ENCODE data around the gene TRAF3. TPM values are rescaled to one million over a fixed set of nuclear protein-coding genes. Genes with fewer than 3 reads are reported as not detected.
"Not testable (repeated sequence)": the region's sequence is repeated elsewhere in the genome, so short reads cannot be mapped to it uniquely, and the experiment has no call there.

Gene TRAF3
- total RNA-seq, 4 donors from 2014 or later, result 5.5 to 14.7 (median 6.9) TPM

- H3K4me3 ChIP-seq, result no peak overlapping the region
- DNase-seq, result no peak
- ATAC-seq, result no peak
- H3K27me3 ChIP-seq, result no peaks in the 10 kb centered on the region
- in situ Hi-C loops (cut with MboI; ENCODE audit: low sequenced_read_pairs in 4 of 4) (no loop called here), intact Hi-C loops (cut with DNase I; ENCODE audit: low total_unique reads) (no loop called here)
- no peaks in the 10 kb centered on the region for H3K4me1 ChIP-seq
- TF ChIP-seq CTCF (IDR thresholded peaks at IDR 0.05 in 4 of 5, conservative IDR thresholded peaks at IDR 0.05 in 1 of 5) (no peak), POLR2A (IDR thresholded peaks at IDR 0.05) (no peak)
- H3K27ac ChIP-seq, result no peak overlapping the region
- no peaks in the 10 kb centered on the region for H3K36me3 ChIP-seq
- H3K9me3 ChIP-seq, result no peaks in the 10 kb centered on the region
These were observed 85.0 kb downstream of the TRAF3 start for GRCh38 chr14:102862154-102862773.

- H3K36me3 ChIP-seq, result no peaks in the 10 kb centered on the region
- DNase-seq (no peak), ATAC-seq (no peak)
- no peaks in the 10 kb centered on the region for H3K27me3 ChIP-seq
- no peaks in the 10 kb centered on the region for H3K9me3 ChIP-seq
- H3K4me1 ChIP-seq, result no peaks in the 10 kb centered on the region
- H3K4me3 ChIP-seq, result no peak overlapping the region
- intact Hi-C loops (cut with DNase I; ENCODE audit: low total_unique reads), result no loop called here
- no peak overlapping the region for H3K27ac ChIP-seq
- in situ Hi-C loops (cut with MboI; ENCODE audit: low sequenced_read_pairs in 4 of 4), result no loop called here
- no peak for TF ChIP-seq CTCF (IDR thresholded peaks at IDR 0.05 in 4 of 5, conservative IDR thresholded peaks at IDR 0.05 in 1 of 5)
- TF ChIP-seq POLR2A (IDR thresholded peaks at IDR 0.05), result no peak
These were observed 86.1 kb downstream of the TRAF3 start for GRCh38 chr14:102863381-102863780.

GRCh38 chr14:102865916-102866315 lies 88.7 kb downstream of the TRAF3 start:
- H3K27ac ChIP-seq; H3K9me3 ChIP-seq; H3K4me1 ChIP-seq; intact Hi-C loops (cut with DNase I; ENCODE audit: low total_unique reads); H3K36me3 ChIP-seq; DNase-seq; H3K27me3 ChIP-seq; H3K4me3 ChIP-seq; in situ Hi-C loops (cut with MboI; ENCODE audit: low sequenced_read_pairs in 4 of 4); ATAC-seq: not testable (repeated sequence)

GRCh38 chr14:102866982-102867761 lies 89.9 kb downstream of the TRAF3 start:
- no peak for TF ChIP-seq CTCF (IDR thresholded peaks at IDR 0.05 in 4 of 5, conservative IDR thresholded peaks at IDR 0.05 in 1 of 5)
- TF ChIP-seq POLR2A (IDR thresholded peaks at IDR 0.05), result no peak
- no peaks in the 10 kb centered on the region for H3K36me3 ChIP-seq
- no peak overlapping the region for H3K4me3 ChIP-seq
- no peaks in the 10 kb centered on the region for H3K9me3 ChIP-seq
- no peaks in the 10 kb centered on the region for H3K27me3 ChIP-seq
- DNase-seq (no peak), ATAC-seq (no peak)
- in situ Hi-C loops (cut with MboI; ENCODE audit: low sequenced_read_pairs in 4 of 4), result no loop called here
- no peak overlapping the region for H3K27ac ChIP-seq
- intact Hi-C loops (cut with DNase I; ENCODE audit: low total_unique reads), result no loop called here
- peaks cover 0 to 7% of the 10 kb centered on the region in 2 donors for H3K4me1 ChIP-seq

GRCh38 chr14:102867826-102868580 lies 90.8 kb downstream of the TRAF3 start:
- no peak for ATAC-seq
- no peaks in the 10 kb centered on the region for H3K9me3 ChIP-seq
- intact Hi-C loops (cut with DNase I; ENCODE audit: low total_unique reads), result no loop called here
- in situ Hi-C loops (cut with MboI; ENCODE audit: low sequenced_read_pairs in 4 of 4), result no loop called here
- peaks cover 0 to 7% of the 10 kb centered on the region in 2 donors for H3K4me1 ChIP-seq
- H3K36me3 ChIP-seq, result no peaks in the 10 kb centered on the region
- H3K27ac ChIP-seq, result no peak overlapping the region
- no peaks in the 10 kb centered on the region for H3K27me3 ChIP-seq
- TF ChIP-seq CTCF (IDR thresholded peaks at IDR 0.05 in 4 of 5, conservative IDR thresholded peaks at IDR 0.05 in 1 of 5), result no peak
- TF ChIP-seq POLR2A (IDR thresholded peaks at IDR 0.05), result no peak
- no peak for DNase-seq
- no peak overlapping the region for H3K4me3 ChIP-seq
